ENCODE results near the gene EGFL6.

EGFL6 gene, protein sequence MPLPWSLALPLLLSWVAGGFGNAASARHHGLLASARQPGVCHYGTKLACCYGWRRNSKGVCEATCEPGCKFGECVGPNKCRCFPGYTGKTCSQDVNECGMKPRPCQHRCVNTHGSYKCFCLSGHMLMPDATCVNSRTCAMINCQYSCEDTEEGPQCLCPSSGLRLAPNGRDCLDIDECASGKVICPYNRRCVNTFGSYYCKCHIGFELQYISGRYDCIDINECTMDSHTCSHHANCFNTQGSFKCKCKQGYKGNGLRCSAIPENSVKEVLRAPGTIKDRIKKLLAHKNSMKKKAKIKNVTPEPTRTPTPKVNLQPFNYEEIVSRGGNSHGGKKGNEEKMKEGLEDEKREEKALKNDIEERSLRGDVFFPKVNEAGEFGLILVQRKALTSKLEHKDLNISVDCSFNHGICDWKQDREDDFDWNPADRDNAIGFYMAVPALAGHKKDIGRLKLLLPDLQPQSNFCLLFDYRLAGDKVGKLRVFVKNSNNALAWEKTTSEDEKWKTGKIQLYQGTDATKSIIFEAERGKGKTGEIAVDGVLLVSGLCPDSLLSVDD

DNA sequence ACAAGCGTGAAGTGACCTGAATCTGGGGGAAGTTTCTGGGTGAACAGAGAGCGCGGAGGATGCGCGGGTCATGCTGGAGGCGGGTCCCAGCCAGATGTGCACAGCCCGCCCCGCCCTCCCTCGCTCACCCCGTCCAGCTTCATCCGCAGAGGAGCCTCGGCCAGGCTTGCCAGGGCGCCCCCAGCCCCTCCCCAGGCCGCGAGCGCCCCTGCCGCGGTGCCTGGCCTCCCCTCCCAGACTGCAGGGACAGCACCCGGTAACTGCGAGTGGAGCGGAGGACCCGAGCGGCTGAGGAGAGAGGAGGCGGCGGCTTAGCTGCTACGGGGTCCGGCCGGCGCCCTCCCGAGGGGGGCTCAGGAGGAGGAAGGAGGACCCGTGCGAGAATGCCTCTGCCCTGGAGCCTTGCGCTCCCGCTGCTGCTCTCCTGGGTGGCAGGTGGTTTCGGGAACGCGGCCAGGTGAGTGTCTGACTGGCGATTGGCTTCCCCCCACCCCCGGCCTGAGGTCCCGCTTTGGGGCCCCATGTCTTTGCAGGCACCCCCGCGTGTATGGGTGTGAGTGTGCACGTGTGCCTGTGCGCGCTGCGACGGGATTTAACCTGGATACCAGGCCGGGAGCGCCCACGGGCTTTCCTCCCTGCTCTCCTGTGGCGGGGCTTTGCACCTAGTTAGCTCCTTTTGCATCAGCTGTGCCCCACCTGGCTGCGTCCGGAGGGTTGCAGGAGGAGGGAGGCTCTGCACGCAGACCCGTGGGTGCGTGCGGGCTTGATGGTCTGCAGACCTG, at the start of gene EGFL6:
Gene EGFL6, plus strand, starts transcription at position 123 of the 782 bp plus-strand sequence. Its CDS starts 261 bp downstream, at position 384.
- no peak for DNase-seq (ENCODE audit: low read depth in 2 of 2)

DNA sequence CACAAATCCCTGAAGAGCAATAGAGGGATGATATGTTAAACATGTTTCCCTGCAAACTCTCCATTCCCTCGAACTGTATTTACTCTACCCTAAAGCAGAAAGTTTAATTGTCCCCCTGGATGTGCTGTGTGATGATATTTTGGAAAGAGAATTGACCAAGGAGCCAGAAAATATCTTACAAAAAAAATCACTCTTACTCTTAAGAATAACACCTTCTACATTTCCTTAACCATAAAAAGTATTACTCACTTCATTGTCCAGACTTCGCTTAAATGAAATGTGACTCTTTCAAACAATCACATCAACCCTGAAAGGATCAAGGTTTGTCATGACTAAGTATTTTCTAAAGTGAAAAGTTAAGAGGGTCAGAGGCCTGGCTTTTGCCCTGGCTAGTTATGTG, 49.0 kb upstream of the EGFL6 start:
- DNase-seq (ENCODE audit: low read depth in 2 of 2) = no peak

DNA sequence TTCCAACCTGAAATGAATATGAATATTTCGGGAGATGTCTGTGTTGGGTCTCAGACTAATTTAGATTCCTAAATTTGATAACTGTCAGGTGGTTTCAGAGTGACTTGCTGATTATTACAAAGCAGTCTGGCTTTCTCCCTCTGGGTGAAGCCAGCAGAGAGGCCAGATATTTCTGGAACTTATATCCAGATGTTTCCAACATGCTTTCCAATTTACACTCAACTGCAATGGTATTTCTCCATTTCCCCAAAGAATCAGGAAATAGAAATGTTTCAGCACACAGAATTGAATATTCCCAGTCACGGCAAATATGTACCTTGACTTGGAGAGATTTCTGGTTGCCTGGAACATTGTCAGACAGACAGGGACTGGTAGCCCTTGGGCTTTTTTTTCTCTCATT, 48.5 kb upstream of the EGFL6 start:
- no peak for DNase-seq (ENCODE audit: low read depth in 2 of 2)

DNA sequence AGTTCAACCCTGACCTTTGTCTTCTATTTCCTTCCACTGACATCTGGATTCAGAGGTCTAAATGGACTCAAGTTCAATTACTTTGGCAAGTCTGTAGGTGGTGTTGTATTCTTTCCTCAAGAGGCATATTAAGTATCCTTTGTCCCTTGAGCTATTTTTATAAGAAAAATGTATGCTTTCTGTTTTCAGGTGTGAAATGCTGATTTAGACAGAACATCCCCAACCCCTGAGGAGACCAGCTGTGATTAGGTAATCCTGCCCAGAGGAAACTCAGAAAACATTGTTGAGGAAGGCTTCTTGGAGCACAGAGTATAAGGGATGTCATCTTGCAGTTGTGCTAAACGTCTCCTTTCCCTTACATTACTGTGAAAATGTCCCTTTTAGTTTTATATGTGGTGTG, 46.6 kb upstream of the EGFL6 start:
- DNase-seq (ENCODE audit: low read depth in 2 of 2) = no peak

DNA sequence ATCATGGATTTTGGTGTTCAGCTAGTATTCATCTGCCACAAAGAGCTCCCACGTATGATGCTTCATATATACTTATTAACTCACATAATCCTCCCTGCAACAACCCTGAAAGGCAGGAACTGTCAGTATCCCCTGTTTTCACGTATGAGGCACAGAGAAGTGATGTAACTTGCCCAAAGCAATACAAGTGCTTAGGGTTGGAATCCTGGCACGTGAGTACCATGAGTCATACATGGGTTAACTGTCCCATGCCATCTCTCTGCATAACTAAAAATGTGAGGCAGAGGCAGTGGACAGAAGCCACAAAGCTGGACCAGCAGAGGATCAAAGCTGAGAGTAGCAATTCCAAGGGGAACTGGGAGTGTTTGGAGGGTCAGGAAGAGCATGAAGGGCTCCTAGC, 35.7 kb upstream of the EGFL6 start:
- DNase-seq (ENCODE audit: low read depth in 2 of 2) = no peak

DNA sequence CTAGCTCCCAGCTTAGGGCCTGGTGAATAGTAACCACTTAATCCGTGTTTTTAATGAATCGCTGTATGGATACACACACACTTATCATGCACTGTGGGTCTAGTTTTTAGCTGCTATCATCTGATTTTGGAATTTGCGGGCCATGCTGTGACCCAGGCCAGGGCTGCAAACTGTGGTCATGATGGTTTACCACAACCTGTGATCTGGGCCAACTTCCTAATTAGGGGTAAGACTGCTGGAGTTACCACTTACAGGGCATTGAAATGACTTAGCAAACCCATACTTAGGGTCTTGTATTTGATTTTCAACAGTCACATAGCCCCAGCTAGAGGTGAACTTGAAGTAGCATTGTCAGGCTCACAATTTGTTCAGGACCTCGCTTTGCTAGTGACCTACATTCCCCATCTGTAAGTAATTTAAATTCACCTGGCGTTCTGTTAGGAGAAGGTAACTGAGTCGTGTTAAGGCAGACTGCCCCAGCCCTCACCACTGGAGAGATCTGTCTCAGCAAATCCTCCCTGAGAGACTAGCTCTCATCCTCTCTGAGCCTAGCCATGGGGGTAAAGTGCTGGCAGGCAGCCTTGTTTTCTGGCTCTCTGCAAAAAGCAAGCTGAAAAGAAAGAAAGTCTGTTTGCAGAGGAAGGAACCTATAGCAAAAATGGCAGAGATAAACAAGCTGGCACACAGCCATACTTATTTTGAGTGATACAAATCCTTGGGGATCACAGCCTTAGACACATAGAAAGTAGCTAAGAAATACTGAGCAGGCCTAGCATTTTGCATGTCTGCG, 33.8 kb upstream of the EGFL6 start:
- no peak for DNase-seq (ENCODE audit: low read depth in 2 of 2)

DNA sequence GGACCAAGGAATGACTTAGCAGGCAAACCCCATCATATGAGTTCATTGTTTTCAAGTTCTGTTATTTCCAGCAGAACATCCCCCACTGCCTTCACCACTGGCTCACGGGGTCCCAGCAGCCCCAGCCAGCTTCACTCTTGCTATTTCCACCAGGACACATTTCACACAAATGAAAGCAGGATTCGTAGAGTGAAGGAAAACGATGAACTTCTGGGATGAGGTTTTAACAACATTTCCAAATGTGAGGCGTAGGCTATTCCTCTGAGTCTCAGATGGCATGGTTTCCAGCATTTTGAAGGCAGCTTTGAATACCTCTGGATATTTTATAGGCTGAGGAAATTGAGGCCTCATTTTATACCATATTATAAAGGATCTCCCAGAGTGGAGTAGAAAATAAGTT, 32.9 kb upstream of the EGFL6 start:
- no peak for DNase-seq (ENCODE audit: low read depth in 2 of 2)

DNA sequence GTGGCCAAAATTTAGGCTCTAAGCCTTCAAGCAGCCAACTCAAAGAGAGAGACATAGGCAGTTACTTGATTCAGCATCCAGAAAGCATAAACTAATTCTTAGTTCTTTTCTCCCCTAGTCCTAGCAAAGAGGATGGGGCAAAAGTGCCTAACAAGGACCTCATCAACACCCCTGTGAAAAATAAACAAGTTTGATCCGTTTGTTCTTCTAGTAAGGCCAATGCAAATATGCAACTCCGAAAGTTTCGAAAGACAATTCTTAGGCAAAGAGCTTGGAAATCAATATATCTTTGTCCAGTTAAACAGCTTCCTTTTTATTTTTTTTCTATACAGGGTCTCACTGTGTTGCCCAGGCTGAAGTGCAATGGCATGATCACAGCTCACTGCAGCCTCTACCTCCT, 31.0 kb upstream of the EGFL6 start:
- no peak for DNase-seq (ENCODE audit: low read depth in 2 of 2)

DNA sequence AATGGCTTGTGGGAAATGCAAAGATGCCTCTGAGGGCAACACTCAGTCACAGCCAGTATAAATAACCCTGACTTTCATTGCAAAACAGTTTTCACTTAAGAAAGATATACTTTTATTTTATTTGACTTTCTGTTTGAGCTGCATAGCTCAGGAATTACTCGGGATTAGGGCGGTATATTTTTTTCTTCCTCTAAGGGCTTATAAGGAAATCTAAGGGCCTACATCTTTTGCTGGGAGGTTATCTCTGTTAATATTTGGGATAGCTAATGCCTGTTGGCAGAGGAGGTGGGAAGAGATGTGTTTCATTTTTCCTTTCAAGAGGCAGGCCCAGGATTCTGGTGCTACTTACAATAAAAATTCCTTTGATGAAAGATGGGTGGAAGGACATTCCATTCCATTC, 28.8 kb upstream of the EGFL6 start:
- DNase-seq (ENCODE audit: low read depth in 2 of 2) = no peak

DNA sequence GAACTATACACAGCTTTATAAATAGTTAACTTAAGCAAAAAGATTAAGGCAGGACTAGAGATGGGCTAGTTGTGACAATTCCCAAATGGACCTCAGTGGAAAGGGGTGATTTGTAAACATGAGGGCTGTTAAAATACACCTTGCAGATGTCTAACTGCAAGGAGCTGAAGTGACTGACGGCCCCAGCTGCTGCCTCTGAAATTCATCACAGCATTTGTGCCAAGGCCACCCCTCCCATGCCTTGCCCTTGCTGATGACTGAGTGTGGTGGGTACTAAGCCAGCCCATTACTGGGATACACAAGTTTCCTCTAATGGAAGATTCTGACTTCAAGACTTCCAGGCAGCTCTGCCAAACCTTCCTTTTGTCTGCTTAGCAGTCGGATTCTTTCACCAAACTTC, 23.7 kb upstream of the EGFL6 start:
- DNase-seq (ENCODE audit: low read depth in 2 of 2) = no peak

DNA sequence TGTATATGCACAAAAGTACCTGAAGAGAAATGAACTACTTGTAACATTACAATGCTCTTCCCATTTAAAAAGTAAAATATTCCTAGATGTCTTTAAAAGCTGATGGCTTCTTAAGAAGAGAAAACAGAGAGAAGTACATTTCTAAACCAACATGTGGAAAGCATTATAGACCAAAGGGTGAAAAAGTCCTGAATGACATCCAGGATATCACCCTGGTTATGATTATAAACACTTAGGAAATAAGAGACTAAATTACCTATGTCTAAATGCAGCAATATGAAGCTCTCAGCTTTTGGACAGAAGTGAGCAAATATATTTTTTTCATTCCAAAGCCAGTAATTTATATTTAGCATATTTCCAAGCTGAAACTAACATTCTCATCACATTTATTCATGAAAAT, 21.7 kb upstream of the EGFL6 start:
- DNase-seq (ENCODE audit: low read depth in 2 of 2) = no peak

DNA sequence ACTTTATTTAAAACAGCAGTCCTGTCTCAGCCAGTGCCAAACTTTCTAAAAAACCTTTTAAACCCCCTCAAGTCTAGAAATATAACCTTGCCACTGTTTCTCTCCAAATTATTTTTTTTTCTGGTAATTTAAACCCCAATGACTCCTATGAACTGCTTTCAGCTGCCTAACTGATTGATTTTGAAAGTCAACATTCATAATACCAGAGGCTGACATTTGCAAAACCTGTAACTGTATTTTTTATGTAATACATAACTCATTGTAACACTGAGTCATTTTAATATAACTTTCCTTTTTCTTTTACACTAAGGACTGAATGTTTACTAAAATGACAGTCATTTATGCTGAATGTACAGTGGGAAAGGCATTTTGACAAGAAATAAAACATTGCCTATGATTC, 19.1 kb upstream of the EGFL6 start:
- DNase-seq (ENCODE audit: low read depth in 2 of 2) = no peak

DNA sequence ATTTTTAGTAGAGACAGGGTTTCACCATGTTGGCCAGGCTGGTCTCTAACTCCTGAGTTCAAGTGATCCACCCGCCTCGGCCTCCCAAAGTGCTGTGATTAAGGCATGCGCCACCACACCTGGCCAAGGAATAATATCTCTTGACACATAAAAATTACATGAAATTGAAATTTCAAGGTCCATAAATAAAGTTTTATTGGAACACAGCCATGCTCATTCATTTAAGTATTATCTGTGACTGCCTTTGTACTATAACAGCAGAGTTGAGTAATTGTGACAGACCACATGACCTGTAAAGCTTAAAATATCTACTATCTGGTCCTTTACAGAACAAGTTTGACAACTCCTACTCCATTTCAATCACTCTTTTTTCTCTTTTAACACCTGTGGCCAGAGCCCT, 17.8 kb upstream of the EGFL6 start:
- no peak for DNase-seq (ENCODE audit: low read depth in 2 of 2)

DNA sequence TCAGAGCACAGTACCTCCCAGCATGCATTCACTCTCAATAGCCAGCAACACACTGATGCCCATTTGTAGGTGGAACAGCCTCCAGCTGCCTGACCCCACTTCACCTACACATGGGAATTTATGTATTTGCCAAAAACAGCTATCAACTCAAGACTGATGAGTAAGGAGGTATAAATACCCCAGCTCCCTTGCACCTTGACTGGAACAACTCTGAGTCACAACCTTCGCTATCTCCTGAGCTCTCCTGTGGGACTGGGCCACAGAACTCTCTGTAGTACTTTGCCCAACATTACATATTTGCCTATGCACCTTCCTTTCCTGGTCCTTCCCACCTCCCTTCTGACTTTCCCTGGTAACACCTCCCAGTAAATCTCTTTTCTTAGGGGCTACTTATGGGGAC, 16.5 kb upstream of the EGFL6 start:
- no peak for DNase-seq (ENCODE audit: low read depth in 2 of 2)

DNA sequence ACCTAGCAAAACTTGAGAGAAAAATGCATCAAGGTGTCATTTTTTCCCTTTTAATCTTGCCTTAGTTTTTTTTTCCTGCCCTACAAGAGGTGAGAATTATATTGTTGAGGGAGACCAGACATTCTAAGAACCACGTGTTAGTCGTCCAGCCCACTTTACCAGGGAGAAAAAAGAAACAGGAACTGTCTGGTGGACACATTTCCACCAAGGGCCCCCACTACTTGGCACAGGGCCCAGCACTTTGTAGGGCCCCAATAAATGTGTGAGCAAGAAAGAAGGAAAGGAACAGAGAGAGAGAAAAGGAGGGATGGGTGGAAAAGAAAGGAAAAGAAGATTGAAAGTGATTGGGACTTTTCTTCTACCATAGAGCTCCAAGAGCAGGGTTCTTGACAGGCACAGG, 3.9 kb upstream of the EGFL6 start:
- DNase-seq (ENCODE audit: low read depth in 2 of 2) = no peak

DNA sequence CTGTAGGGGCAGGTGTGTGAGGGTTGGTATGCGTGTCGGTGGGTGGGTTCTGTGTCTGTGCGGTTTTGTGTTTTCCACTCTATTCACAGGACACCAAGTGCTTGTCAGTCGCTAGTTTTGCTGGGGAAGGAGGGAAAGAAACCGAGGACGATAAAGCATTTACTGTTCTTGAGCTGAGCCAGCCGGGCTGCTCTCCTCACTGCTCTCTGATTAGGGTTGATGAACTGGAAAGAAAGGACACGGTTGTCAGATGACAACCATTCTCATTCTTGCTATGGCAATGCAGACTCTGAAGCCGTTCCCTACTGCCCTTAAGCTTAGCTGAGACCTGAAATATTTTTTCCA, 832 bp downstream of the EGFL6 start:
- no peak for DNase-seq (ENCODE audit: low read depth in 2 of 2)

DNA sequence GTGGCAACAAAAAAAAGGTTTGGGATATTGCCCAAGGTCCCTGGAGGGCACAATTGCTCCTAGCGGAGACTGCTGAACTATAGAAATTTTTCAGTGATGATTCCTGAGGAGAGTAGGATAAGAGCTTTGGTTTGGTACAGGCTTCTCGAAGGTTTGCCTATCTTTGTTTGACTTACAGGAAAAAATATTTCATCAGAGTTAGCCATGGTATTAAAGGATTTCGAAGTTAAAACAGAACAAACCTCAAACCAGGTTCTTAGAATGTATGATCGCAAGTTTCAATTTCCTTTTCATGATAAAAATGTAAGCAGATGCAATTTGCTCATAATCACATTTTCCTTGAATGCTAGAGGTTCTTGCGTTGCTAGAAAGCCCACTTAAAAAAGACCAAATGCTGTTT, 1.7 kb downstream of the EGFL6 start:
- no peak for DNase-seq (ENCODE audit: low read depth in 2 of 2)

DNA sequence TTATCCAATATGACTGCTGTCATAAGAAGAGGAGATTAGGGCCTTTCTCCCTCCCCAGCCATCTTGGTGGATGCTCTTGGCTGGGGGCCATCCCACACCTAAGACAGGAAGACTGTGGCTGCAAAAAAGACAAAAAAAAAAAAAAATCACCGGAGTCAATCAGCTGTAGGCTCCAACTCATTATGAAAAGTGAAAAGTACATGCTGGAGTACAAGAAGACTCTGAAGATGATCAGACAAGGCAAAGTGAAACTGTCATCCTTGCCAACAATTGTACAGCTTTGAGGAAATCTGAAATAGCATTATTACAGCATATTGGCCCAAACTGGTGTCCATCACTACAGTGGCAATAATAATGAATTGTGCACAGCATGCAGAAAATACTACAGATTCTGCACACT, 5.2 kb downstream of the EGFL6 start:
- DNase-seq (ENCODE audit: low read depth in 2 of 2) = no peak

DNA sequence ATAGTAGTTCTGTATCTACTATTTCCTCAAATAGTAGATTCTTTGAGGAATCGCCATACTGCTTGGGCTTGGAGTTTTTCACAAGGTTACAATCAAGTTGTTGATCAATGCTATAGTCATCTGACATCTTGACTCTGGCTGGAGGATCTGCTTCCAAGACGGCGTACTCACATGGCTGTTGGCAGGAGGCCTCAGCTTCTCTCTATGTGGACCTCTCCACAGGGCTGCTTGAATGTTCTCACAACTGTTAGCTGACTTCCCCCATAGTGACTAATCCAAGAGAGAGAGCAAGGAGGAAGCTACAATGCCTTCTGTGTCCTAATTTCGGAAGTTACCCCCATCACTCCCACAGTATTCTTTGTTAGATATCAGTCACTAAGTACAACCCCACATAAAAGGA, 10.3 kb downstream of the EGFL6 start:
- DNase-seq (ENCODE audit: low read depth in 2 of 2) = no peak

DNA sequence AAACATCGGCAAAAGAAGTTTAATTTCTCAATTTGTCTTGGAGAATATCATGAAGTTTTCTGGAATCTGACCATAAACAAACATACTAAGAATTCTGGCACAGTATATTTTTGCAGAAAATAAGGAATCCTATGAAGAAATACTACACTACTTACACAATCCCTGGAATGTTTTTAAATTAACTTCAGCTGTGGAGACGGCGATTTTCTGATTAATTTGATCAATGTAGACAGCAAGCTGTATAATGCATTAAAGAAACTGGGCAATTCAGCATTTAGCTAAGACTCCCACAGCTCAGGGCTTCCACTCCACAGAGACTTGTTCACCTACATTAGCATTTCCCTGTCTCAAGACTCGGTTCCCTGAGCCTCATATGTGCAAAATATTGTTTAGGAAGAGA, 12.2 kb downstream of the EGFL6 start:
- DNase-seq (ENCODE audit: low read depth in 2 of 2) = no peak

DNA sequence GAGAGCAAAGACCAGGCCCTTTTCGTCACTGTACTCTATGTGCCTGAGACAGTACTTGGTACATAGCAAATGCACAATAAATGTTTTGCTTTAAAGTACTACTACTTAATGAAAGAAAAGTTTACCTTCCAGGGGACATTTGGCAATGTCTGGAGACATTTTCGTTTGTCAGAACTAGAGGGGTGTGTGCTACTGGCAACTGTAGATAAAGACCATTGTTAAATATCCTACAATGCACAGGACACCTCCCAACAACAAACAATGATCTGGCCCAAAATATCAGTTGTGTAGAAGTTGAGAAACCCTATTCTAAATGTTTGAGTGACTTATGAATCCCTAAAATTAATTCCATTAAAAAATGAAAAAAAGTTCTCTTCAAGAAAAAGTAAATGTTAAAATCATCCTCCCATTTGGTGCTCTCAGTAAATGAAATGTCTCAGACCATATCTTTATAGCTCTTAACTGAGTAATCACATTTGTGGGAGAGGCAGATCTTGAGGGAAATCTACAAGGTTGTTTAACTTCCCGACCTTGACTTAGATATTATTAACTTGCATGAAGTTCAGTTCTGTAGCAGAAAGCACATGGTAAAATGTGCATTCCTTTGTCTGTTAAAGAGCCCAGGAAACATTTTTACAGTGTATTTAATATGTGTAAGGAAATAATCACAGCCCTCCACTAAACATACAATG, 18.5 kb downstream of the EGFL6 start:
- DNase-seq (ENCODE audit: low read depth in 2 of 2) = no peak

DNA sequence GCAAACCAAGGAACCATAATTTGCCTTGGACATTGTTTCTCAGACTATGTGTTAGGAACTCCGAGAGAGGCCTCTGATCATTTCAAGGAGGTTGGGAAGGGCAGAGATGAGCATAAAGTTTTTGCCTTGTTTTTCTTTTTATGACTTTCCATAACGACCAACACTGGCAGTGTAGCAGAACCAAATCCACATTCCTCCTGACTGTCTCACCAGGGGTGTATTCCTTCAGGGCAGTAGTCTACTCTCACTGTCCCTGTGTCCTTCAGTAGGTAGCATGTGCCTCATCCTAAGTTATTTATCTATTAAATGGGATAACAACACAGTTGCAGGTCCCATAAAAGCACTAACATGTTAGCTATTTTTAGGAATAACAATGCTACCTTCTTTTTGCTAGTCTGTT, 20.8 kb downstream of the EGFL6 start:
- DNase-seq (ENCODE audit: low read depth in 2 of 2) = no peak

Data from stimulated activated CD8-positive, alpha-beta memory T cell treated with anti-CD3 and anti-CD28 coated beads, Interleukin-7, amount 100 ng/mL, for 4 hours (primary cell).